ENCODE measurements around the gene STX11. TPM values are rescaled to one million over a fixed set of nuclear protein-coding genes. Genes with fewer than 3 reads are reported as not detected.

STX11 gene
- total RNA-seq, 1 experiment from 2014 or later: not detected

DNA sequence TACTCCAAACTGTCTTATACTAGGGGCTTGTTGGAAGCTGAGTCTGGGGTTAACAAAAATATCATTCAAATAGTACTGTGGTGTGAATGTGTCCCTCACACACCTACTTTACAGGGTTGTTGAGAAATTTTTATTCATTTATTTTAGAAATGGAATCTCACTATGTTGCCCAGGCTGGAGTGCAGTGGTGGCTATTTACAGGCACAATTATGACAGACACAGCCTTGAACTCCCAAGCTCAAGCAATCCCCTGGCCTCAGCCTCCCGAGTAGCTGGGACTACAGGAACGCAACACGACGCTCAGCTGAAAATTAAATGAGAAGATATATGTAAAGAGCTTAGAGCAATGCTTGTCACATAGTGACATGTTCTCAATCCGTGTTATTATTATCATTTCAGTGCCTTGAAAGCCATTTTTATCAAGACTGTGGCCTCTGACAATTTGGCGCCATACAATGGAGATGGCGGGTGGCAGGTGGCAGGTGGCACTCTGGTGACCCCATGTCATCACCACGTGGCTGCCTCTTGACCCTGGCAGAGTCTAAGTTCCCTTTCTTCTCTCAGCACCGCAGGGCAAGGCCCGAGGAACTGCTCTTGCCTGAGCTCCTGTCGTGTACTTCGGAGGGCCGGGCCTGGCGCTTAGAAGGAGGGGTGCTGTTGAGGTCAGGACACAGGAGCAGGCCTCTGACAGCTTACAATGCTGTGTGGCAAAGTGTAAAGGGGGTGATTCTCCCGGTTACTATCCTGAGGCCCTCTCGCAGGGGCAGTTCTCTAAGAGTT, 64.5 kb downstream of the STX11 start:
- DNase-seq (ENCODE audit: low spot score): no peak

DNA sequence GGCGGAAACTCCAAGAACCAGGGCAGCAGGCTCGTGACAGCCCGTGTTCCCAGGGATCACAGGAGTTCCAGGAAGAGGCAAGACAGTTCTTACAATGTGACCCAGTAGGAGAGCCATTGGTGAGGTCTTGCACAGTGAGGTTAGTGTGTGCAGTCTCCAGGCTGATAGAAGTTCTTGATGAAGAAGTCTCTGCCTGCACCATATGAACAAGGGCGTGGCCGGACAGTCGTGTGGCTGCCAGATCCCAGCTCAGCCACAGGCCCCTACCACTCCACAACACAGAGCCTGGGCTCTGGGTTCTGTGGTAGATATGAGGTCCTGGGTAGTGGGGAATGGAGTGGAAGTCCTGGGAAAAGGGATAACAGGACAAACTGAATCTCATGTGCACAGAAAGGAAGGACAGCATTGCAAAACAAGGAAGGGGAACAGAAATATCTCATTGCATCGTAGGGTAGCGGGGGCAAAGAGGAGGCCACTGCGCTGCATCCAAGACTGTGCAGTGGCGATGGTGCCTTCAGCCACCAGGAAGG, 65.2 kb downstream of the STX11 start:
- DNase-seq (ENCODE audit: low spot score): no peak

DNA sequence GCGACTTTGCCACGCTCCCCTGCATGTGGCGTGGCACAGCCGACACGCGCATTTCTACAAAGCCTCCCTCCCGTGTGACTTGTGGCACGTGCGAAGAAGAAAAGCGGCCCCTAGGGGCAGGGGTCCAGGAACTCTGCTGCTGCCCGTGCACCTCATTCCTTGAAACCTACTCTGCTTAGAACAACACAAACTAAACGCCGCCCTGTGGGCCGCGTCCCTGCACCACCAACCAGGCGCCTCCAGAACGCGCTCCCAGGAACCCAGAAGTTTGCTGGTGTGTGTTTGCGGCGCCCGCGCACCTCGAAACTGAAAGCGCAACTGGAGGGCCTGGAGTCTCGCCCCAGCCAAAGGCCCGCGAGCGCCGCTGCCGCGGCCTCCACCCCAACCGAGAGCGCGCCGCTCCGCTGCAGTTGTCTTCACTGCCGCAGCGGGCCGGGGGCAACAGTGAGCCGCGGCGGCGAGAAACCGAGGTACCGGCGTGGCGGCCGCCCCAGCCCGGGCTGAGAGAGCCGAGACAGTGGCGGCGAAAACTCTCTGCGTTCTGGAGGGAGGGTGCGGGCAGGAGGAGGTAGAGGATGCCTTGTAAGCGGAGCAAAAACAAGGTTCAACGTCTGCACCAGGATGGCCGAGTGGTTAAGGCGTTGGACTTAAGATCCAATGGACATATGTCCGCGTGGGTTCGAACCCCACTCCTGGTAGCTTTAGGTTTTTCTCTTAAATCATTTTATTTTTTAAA, 65.8 kb downstream of the STX11 start:
- peak; percentile 82 for DNase-seq (ENCODE audit: low spot score)

DNA sequence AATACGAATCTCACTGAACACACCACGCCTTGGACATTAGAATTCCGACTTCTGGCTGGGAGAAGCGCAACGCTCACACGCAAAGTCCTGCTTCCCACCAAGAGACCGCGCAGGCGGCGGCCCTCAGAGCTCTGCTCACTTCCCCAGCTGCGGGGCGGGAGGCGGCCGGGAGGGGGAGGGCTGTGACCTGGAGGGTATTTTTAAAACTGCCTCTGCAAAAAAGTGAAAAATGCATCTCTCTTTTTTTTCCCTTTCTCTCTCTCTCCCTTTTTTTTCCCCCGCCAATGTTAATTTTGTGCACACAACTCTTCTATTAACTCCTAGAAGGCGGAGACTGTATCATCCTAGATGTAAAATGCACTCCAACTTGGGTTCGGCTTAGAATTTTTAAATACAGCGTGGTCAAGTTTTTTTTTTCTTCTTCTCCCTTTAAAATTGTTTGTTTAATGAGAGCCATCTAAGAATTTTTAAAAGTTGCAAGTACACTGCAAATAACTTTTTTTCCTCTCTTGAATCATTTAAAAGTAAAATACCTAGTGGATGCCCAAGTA, 66.4 kb downstream of the STX11 start:
- no peak for DNase-seq (ENCODE audit: low spot score)

DNA sequence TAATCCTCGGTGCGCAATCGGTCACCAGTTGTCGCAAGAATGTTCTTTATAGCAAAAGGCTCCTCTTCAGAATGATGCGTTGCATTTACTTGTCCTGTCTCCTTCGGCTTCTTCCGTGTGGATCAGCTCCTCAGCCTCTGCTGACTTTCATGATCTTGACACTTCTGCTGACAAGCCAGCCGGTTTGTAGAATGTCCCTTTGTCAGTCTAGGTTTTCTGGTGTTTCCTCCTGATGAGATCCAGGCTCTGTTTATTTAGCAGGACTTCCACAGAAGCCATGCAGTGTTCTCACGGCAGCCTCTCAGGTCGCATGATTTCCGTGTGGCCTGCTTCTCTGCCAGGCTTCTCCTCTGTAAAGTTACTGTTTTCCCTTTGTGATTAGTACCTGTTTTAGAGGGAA, 66.9 kb downstream of the STX11 start:
- DNase-seq (ENCODE audit: low spot score): no peak

DNA sequence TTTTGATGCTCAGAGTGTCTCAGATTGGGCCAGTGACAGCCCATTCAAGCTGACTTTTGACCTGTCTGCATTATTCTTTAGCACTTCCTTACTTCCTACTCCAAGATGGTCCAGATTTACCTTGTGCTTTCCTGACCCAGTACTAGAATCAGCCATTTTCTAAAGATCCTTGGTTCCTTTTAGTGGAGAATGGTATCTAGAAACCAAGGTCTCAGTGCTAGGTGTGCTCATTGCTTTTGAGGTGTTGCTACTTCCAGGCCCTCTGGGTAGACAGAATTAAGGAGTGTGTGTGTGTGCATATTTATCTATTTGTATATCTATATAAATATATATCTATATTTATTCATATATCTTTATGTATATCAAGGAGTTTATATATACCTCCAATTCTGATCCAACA, 67.5 kb downstream of the STX11 start:
- DNase-seq (ENCODE audit: low spot score): no peak

DNA sequence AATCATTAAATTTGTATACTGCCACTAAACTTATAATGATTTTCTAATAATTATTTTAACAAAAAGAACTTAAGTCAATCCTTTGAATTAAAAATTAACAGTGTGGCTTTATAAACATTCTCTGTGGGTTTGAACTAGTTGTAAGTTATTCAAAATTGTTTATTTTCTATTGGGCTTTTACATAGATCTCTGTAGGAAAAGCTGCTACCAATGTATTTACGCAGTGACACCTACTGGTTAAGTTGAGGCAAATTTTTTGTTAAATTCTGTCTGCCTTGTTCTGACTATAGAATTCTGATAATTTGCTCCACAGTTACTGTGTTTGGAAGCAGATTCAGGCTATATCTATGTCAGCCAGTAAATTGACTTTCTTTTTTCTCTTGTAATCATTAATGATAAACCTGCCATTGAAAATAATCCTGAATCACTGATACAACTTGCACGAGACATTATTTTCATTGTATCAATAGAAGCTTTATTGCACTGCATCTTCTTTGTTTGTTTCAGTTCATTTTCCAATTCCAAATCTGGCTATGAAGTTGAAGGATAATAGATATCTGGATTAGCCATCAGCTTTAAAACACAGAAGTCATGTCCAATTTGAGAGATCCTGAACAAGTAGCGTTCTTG, 68.9 kb downstream of the STX11 start:
- peak; percentile 41 for DNase-seq (ENCODE audit: low spot score)

DNA sequence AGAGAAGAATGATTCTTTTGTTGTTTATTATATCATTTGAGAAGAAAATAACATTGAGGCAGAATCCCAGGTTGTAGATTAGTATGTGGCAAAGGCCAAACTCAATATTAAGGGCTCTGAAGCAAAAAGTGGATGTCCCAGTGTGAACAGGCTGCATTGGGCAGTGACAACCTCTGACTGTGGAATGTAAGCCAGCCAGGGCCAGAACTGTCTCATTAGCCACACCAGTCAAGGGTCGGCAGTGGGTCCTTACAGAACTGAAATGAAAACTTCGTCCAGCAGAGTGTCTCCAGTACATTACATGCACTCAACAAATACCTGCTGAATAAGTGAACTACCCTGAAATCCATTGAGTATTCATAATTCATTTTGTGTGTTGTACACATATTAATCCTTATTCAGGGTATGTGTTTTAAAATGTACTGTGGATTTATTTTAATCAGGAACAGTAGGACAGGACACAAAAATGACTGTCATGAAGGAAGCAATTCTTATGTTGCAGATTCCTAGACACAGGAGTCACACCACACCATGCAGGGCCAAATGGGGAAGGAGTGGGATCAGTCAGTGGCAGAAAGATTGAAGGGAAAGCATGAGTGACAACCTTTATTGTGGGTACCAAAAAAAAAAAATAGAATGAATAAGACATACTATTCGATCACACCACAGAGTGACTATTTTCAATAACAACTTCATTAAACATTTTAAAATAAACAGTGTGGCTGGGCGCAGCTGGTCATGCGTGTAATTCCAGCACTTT, 69.9 kb downstream of the STX11 start:
- DNase-seq (ENCODE audit: low spot score): no peak

DNA sequence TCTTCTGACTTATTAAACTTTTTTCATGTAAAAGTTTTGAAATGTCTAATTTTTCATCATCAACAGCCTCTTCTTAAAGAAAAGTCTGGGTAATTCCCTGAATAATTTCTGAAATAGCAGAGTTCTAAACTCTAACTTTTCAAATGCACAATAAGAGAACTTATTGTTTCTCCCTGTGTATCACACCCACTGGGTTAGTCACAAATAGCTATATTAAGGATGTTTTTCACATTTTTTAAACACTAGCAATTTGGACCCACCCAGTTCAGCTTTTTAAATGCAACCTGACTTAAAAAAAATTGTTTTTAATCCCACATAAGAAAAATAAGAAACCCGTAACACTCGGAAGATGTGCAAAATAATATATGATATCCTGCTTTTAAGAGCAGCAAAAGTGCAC, 73.4 kb downstream of the STX11 start:
- DNase-seq (ENCODE audit: low spot score): no peak

DNA sequence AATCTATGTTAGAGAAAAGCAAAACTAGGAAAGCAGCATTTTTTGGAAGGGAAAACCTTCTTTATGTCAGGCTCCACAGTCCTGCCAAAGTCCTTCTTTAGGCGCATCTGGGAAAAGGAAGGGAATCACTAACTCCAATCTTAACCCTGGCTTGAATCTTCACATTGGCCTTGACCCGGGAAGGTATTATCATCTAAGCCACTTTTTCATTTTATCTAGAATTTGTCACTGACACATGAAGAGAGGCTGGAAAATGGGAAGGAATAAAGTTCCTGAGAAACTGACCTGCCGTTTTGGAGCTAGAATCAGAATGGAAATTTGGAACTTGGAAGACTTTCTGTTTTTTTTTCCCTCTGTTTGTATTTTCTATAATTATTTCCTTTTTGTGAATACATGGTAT, 81.4 kb downstream of the STX11 start:
- DNase-seq (ENCODE audit: low spot score): no peak

DNA sequence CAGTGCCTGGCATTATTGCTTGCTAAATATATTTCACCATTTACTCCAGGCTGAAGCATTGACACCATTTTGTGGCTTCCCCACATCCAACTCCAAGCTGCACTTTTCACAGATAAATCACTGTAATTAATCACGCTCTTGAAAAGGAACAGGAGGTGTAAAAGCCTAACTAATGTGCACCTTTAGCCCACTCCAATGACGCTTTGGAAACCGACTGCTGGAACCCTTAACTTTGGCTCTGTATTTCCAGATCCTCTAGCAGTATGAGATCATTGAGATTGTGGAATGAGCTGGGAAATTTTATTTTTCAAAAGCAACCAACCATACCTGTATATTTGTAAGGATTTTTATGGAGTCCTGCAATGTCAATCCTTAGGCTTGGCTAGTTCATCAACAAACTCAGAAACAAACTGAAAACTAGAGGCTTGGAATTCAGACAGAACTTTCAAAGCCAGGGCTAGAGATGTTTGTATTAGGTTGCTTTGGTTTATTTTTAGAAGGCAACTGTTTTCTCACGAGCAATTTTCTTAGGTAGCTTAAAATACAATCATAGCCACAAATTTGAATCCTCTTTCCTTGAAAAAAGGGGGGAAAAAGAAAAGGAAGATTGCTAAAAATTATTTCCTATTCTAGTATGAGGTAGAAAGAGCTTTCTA, 82.0 kb downstream of the STX11 start:
- no peak for DNase-seq (ENCODE audit: low spot score)

DNA sequence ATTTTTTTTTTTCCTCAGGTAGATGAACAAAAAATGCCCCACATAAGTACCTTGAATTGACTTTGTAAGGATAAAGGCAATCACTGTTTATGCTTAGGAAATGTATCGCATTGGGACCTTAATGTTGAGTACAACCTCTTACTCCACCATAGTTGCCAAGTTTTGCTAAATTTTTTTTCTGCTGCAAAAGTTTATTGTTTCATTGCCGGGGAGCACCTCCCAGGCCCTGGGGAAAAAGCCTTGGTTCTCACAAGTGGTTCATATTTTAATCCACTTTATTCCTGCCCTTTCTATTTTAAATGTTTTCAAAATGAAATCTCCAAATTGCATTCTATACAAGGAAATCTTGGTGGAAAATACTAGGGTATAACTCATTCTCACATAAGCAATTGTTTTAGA, 82.5 kb downstream of the STX11 start:
- no peak for DNase-seq (ENCODE audit: low spot score)

DNA sequence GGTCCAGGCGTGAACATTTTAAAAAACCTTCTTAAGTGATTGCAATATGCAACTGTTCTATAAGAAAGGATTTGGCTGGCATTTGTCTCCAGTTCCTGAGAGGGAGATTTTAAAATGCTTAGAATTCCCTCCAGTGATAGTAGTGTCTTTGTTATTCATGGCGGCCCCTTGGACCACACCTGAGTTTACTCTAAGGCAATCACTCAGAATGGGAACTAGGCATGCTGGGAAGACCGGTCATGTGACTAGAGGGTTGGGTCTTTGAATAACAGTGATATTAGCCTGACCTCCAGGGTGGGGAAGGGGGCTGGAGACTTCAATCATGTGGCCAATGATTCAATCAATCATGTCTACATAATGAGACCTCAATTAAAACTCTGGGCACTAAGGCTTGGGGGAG, 84.1 kb downstream of the STX11 start:
- no peak for DNase-seq (ENCODE audit: low spot score)

DNA sequence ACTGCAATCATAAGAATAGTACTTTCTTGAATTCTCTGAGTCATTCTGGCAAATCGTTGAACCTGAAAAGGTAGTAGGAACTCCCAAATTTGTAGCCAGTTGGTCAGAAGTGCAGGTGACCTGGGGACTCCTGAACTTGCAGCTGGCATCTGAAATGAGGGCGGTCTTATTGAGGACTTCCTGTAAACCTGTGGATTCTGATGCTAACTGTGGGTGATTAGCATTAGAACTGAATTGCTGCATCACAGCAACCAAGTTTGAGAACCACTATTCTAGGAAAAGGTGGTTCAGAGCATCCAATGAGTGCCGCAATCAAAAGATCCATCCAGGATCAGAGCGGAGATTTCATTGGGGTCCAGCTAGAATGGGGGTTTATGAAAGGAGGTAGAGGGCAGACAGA, 84.6 kb downstream of the STX11 start:
- no peak for DNase-seq (ENCODE audit: low spot score)

Other genes with a start within 250 kb of the STX11 start
- 9.8 and 18.5 TPM in 2 replicates for gene PLAGL1, start 142.3 kb upstream of the STX11 start, total RNA-seq (2014; rRNA removed; shearing (Covaris generic))
- gene SF3B5, start 54.9 kb upstream of the STX11 start, total RNA-seq (2014; rRNA removed; shearing (Covaris generic)): 108 and 155 TPM in 2 replicates
- 15.8 and 24.0 TPM in 2 replicates for gene UTRN, start 134.8 kb downstream of the STX11 start, total RNA-seq (2014; rRNA removed; shearing (Covaris generic))

All from H4 (cell line).